HG03280 (cell line): ENCODE measurements around the gene SNAPC1.
"Not testable (repeated sequence)": the region's sequence is repeated elsewhere in the genome, so short reads cannot be mapped to it uniquely, and the experiment has no call there.

ENCODE experiments used
- ATAC-seq: cut with Tn5 transposase; IDR thresholded peaks from one replicate; pipeline ENCODE4 v1.9.1; 2021; ENCODE audit warnings: mild to moderate bottlenecking, moderate library complexity; ENCODE audit not compliant: unreplicated experiment

Gene SNAPC1

GRCh38 chr14:61749867-61750266, 12.4 kb upstream of the SNAPC1 start:
- ATAC-seq = no peak

GRCh38 chr14:61750708-61751474, 11.3 kb upstream of the SNAPC1 start:
- ATAC-seq = peak; percentile 94

GRCh38 chr14:61751475-61751989, 10.7 kb upstream of the SNAPC1 start:
- ATAC-seq = no peak

- ATAC-seq = peak; percentile 32
Observed at GRCh38 chr14:61752626-61753025, 9.6 kb upstream of the SNAPC1 start.

- no peak for ATAC-seq
Observed at GRCh38 chr14:61753631-61754030, 8.6 kb upstream of the SNAPC1 start.

- no peak for ATAC-seq
Observed at GRCh38 chr14:61754627-61755381, 7.4 kb upstream of the SNAPC1 start.

- ATAC-seq = not testable (repeated sequence)
Observed at GRCh38 chr14:61755382-61755742, 6.9 kb upstream of the SNAPC1 start.

GRCh38 chr14:61756135-61756534, 6.1 kb upstream of the SNAPC1 start:
- no peak for ATAC-seq

- no peak for ATAC-seq
Observed at GRCh38 chr14:61759878-61760277, 2.3 kb upstream of the SNAPC1 start.

GRCh38 chr14:61761557-61761956, 663 bp upstream of the SNAPC1 start:
- peak; percentile 3 for ATAC-seq

- no peak for ATAC-seq
Observed at GRCh38 chr14:61764342-61765122, 2.3 kb downstream of the SNAPC1 start.

GRCh38 chr14:61765225-61765943, 3.2 kb downstream of the SNAPC1 start:
- no peak for ATAC-seq

GRCh38 chr14:61766151-61766550, 3.9 kb downstream of the SNAPC1 start:
- ATAC-seq = no peak

- ATAC-seq = no peak
Observed at GRCh38 chr14:61768240-61768639, 6.0 kb downstream of the SNAPC1 start.

- ATAC-seq = no peak
Observed at GRCh38 chr14:61769893-61770292, 7.7 kb downstream of the SNAPC1 start.

- no peak for ATAC-seq
Observed at GRCh38 chr14:61774861-61775260, 12.6 kb downstream of the SNAPC1 start.

- ATAC-seq = no peak
Observed at GRCh38 chr14:61780125-61780524, 17.9 kb downstream of the SNAPC1 start.

- ATAC-seq = no peak
Observed at GRCh38 chr14:61797309-61797708, 35.1 kb downstream of the SNAPC1 start.

- ATAC-seq = no peak
Observed at GRCh38 chr14:61802010-61802568, 39.9 kb downstream of the SNAPC1 start.

- ATAC-seq = no peak
Observed at GRCh38 chr14:61803755-61804154, 41.5 kb downstream of the SNAPC1 start.
